CD4-positive, alpha-beta T cell (primary cell): Measurements from ENCODE around the gene FRAT1. TPM values are rescaled to one million over a fixed set of nuclear protein-coding genes. Genes with fewer than 3 reads are reported as not detected.

Experiments
- ATAC-seq: fragments of 200-7000 bp; cut with Tn5 transposase; one replicate; pipeline ENCODE4 v1.10.0; 2022; ENCODE audit warnings: mild to moderate bottlenecking; ENCODE audit not compliant: poor library complexity
- CTCF ChIA-PET: fragments of 350-600 bp; sonication (Branson Sonifier 250); formaldehyde crosslinking; loops from one replicate; lab custom pipeline; 2021; ENCODE audit warnings: antibody characterized with exemption, inconsistent platforms; lab: Charles Lee
- POLR2A ChIA-PET: fragments of 350-600 bp; sonication (Branson Sonifier 250); formaldehyde crosslinking; loops from one replicate; lab custom pipeline; 2021; ENCODE audit warnings: antibody characterized with exemption, inconsistent platforms; lab: Charles Lee
- DNase-seq, 14 experiments: peaks; one replicate each; pipeline ENCODE4 v3.0.0-alpha.2; 2013 to 2020; ENCODE audit warnings: mixed read lengths in 2 of 14
- H3K27ac ChIP-seq, 2 donors: one replicate each; pipeline versions ENCODE4 v1.5.1 to v1.7.0; 2013; ENCODE audit warnings: low read length in 2 of 2, low read depth in 1 of 2, mild to moderate bottlenecking in 1 of 2
- H3K27me3 ChIP-seq, 2 experiments: 1 replicate in 1 of 2; 2 replicates in 1 of 2; pipeline versions ENCODE4 v1.6.1 to v1.7.0; 2013; ENCODE audit warnings: low read length in 2 of 2, control low read depth in 1 of 2, mild to moderate bottlenecking in 1 of 2, moderate library complexity in 1 of 2; ENCODE audit not compliant: insufficient read depth in 2 of 2, control insufficient read depth in 1 of 2
- H3K36me3 ChIP-seq: one replicate; pipeline ENCODE4 v1.6.1; 2013; ENCODE audit warnings: low read length, control low read depth; ENCODE audit not compliant: insufficient read depth
- H3K4me1 ChIP-seq: one replicate; pipeline ENCODE4 v1.6.1; 2013; ENCODE audit warnings: low read length, control low read depth; ENCODE audit not compliant: insufficient read depth
- H3K4me3 ChIP-seq: one replicate; pipeline ENCODE4 v1.5.1; 2013; ENCODE audit warnings: mild to moderate bottlenecking, low read length, moderate library complexity
- H3K9me3 ChIP-seq, 2 experiments: 1 replicate in 1 of 2; 2 replicates in 1 of 2; pipeline versions ENCODE4 v1.6.1 to v1.7.0; 2013; ENCODE audit warnings: low read length in 2 of 2, mild to moderate bottlenecking in 2 of 2, control low read depth in 1 of 2, moderate library complexity in 1 of 2; ENCODE audit not compliant: control insufficient read depth in 1 of 2, insufficient read depth in 1 of 2
- H3K27ac Mint-ChIP-seq: one replicate; pipeline ENCODE4 v1.8.0; 2020; ENCODE audit warnings: mixed read lengths
- H3K27me3 Mint-ChIP-seq: one replicate; pipeline ENCODE4 v1.8.0; 2021; ENCODE audit warnings: mixed read lengths
- H3K36me3 Mint-ChIP-seq: one replicate; pipeline ENCODE4 v1.8.0; 2021; ENCODE audit warnings: low read depth, mixed read lengths
- H3K4me1 Mint-ChIP-seq: one replicate; pipeline ENCODE4 v1.8.0; 2021; ENCODE audit warnings: low read depth, mixed read lengths
- H3K4me3 Mint-ChIP-seq: one replicate; pipeline ENCODE4 v1.8.0; 2020; ENCODE audit warnings: mild to moderate bottlenecking, mixed read lengths
- H3K9me3 Mint-ChIP-seq: one replicate; pipeline ENCODE4 v1.8.0; 2020; ENCODE audit warnings: mixed read lengths
- intact Hi-C, 2 experiments: fragments of 100-400 bp; cut with DNase I in 1 of 2; cut with micrococcal nuclease in 1 of 2; formaldehyde crosslinking; loops; one replicate each; pipeline versions ENCODE4 v1.15.1 to v1.9.0; 2023 to 2025; cut with DNase I, micrococcal nuclease
- total RNA-seq, 174 experiments: library from RNA in 2 of 174; stranded (reverse) in 2 of 174; gene quantifications; one replicate each; pipeline ENCODE4 v1.2.3 and lab custom pipeline; 2021 to 2026
- TF ChIP-seq, protein P1 (sequence below): fragments of 200-600 bp; IDR thresholded peaks from one replicate; pipeline ENCODE4 v1.8.0; 2022; ENCODE audit warnings: antibody characterized with exemption, mild to moderate bottlenecking

Gene FRAT1
- total RNA-seq, 2 experiments from 2014 or later = 45.2 to 45.5 TPM

DNA sequence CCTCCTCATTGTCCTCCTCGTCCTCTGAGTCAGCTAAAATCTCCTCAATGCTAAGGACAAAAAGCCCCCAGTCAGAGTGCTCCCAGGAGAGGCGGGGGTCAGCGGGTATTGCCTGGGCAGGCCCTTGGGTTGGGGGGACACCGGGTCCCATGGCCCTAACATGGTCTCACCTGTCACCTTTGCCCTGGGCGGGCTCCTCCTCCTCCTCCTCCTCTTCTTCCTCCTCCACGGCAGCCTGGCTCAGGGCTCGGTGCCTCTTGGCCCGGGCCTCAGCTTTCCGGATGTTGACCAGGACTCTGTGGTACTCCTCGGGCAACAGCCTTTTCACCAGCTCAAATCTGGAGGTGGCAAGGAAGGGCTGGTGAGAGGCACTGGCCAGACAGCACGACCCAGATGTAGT, 47.5 kb downstream of the FRAT1 start:
- ATAC-seq = no peak
- intact Hi-C loops = no loop called here
- H3K36me3 Mint-ChIP-seq = peaks cover 65% of the 10 kb centered on the region

DNA sequence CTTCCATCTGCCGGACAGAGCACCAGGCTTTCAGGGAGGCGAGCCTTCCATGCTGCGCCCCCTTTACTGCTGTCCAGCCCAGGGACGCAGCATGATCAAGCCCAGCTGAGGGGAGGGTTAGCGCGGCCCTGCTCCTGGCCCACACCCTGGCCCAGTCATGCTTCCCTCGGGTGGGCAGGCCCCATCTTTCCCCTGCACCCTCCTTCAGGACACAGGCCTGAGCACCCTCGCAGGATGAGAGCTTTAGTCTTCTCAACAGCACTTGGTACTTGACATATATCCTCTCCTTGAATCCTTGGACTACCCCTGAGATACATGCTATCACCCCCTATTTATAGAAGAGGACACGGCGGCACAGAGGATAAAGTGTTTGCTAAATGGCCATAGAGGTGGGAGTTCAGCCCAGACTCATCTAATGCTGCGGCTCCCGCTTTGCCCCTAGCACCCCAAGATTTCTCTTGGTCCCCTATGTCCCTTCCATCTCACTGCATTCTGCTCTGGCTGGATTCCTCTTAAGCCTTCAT, 48.1 kb downstream of the FRAT1 start:
- H3K27ac ChIP-seq = no peak overlapping the region
- ChIA-PET CTCF (no interaction called here), POLR2A (no interaction called here)
- Mint-ChIP-seq H3K9me3 (no peaks in the 10 kb centered on the region), H3K27me3 (no peaks in the 10 kb centered on the region), H3K27ac (no peak overlapping the region), H3K36me3 (peaks cover 72% of the 10 kb centered on the region), H3K4me1 (no peaks in the 10 kb centered on the region), H3K4me3 (no peak overlapping the region)
- intact Hi-C loops = no loop called here
- H3K27me3 ChIP-seq = no peaks in the 10 kb centered on the region
- no peak for ATAC-seq
- H3K9me3 ChIP-seq = no peaks in the 10 kb centered on the region
- H3K36me3 ChIP-seq = peaks cover 64% of the 10 kb centered on the region
- TF ChIP-seq, protein P1, sequence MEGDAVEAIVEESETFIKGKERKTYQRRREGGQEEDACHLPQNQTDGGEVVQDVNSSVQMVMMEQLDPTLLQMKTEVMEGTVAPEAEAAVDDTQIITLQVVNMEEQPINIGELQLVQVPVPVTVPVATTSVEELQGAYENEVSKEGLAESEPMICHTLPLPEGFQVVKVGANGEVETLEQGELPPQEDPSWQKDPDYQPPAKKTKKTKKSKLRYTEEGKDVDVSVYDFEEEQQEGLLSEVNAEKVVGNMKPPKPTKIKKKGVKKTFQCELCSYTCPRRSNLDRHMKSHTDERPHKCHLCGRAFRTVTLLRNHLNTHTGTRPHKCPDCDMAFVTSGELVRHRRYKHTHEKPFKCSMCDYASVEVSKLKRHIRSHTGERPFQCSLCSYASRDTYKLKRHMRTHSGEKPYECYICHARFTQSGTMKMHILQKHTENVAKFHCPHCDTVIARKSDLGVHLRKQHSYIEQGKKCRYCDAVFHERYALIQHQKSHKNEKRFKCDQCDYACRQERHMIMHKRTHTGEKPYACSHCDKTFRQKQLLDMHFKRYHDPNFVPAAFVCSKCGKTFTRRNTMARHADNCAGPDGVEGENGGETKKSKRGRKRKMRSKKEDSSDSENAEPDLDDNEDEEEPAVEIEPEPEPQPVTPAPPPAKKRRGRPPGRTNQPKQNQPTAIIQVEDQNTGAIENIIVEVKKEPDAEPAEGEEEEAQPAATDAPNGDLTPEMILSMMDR = no peak
- no peak for DNase-seq
- H3K4me1 ChIP-seq = no peaks in the 10 kb centered on the region
- H3K4me3 ChIP-seq = no peak overlapping the region

More for the DNA sequence above, 47.5 kb downstream of the FRAT1 start:
- POLR2A ChIA-PET = no interaction called here
- H3K4me3 ChIP-seq = no peak overlapping the region
- Mint-ChIP-seq H3K27ac (no peak overlapping the region), H3K9me3 (no peaks in the 10 kb centered on the region), H3K4me1 (no peaks in the 10 kb centered on the region), H3K4me3 (no peak overlapping the region), H3K27me3 (no peaks in the 10 kb centered on the region)
- CTCF ChIA-PET = no interaction called here
- H3K9me3 ChIP-seq = no peaks in the 10 kb centered on the region
- no peaks in the 10 kb centered on the region for H3K27me3 ChIP-seq
- no peak overlapping the region for H3K27ac ChIP-seq
- no peak for DNase-seq
- no peaks in the 10 kb centered on the region for H3K4me1 ChIP-seq
- peaks cover 58% of the 10 kb centered on the region for H3K36me3 ChIP-seq
- TF ChIP-seq, protein P1 = no peak

Other genes with a start within 250 kb of the FRAT1 start
- under 1 TPM; 0.30 to 0.39 TPM for gene SLIT1, start 133.3 kb upstream of the FRAT1 start, total RNA-seq
- gene ARHGAP19, start 26.6 kb upstream of the FRAT1 start, total RNA-seq = 1 to 10 TPM; 6.9 to 8.8 TPM
- 10 to 100 TPM; 27.0 to 27.6 TPM for gene FRAT2, start 15.5 kb downstream of the FRAT1 start, total RNA-seq
- gene RRP12, start 82.1 kb downstream of the FRAT1 start, total RNA-seq = 10 to 100 TPM; 84.2 to 87.6 TPM
- 10 to 100 TPM; 50.7 to 55.5 TPM for gene PGAM1, start 106.9 kb downstream of the FRAT1 start, total RNA-seq
- gene EXOSC1, start 126.7 kb downstream of the FRAT1 start, total RNA-seq = 10 to 100 TPM; 28.8 to 29.7 TPM
- 1 to 10 TPM; 6.2 to 6.5 TPM for gene ZDHHC16, start 126.9 kb downstream of the FRAT1 start, total RNA-seq
- gene MMS19, start 179.2 kb downstream of the FRAT1 start, total RNA-seq = 10 to 100 TPM; 58.4 to 65.7 TPM
- gene UBTD1, start 179.7 kb downstream of the FRAT1 start, total RNA-seq = under 1 TPM; 0.56 to 0.80 TPM